ENCODE results near the gene COG7.

- TF ChIP-seq KLF10 (tag by site-specific recombination; IDR thresholded peaks at IDR 0.05): no peak
- no peak for TF ChIP-seq CTCF (tag by site-specific recombination; IDR thresholded peaks at IDR 0.05)
- no peak for TF ChIP-seq ZNF362 (tag by site-specific recombination; IDR thresholded peaks at IDR 0.05)
- TF ChIP-seq SALL2 (tag by site-specific recombination; IDR thresholded peaks at IDR 0.05; ENCODE audit: borderline replicate concordance): no peak
- TF ChIP-seq ZNF521 (tag by site-specific recombination; IDR thresholded peaks at IDR 0.05): no peak
- TF ChIP-seq ZNF670 (tag by site-specific recombination; IDR thresholded peaks at IDR 0.05; ENCODE audit: low read depth): no peak
- no peak for TF ChIP-seq ZNF114 (tag by site-specific recombination; IDR thresholded peaks at IDR 0.05)
These were observed 16.8 kb upstream of the COG7 start for GRCh38 chr16:23469814-23470213.
